Naive thymus-derived CD4-positive, alpha-beta T cell (primary cell): ENCODE results near the gene CACNA2D4. TPM values are rescaled to one million over a fixed set of nuclear protein-coding genes. Genes with fewer than 3 reads are reported as not detected.

ENCODE experiments used
- ATAC-seq: fragments of 150-1000 bp; cut with Tn5 transposase; 2 replicates; pipeline ENCODE4 v1.10.0; 2021; ENCODE audit warnings: mild to moderate bottlenecking, moderate library complexity
- CTCF ChIA-PET: fragments of 350-600 bp; sonication (Branson Sonifier 250); formaldehyde crosslinking; loops from one replicate; lab custom pipeline; 2021; ENCODE audit warnings: antibody characterized with exemption; lab: Charles Lee
- POLR2A ChIA-PET: fragments of 350-600 bp; sonication (Branson Sonifier 250); formaldehyde crosslinking; loops from one replicate; lab custom pipeline; 2021; ENCODE audit warnings: antibody characterized with exemption, inconsistent platforms; lab: Charles Lee
- DNase-seq, 9 donors: peaks; one replicate each; pipeline versions ENCODE4 v3.0.0 to v3.0.0-alpha.2; 2020 to 2022; ENCODE audit warnings: mixed read lengths in 1 of 9
- H3K27ac ChIP-seq: one replicate; pipeline ENCODE4 v1.7.0; 2013; ENCODE audit warnings: mild to moderate bottlenecking, low read depth, low read length, moderate library complexity
- H3K27me3 ChIP-seq, 2 donors: one replicate each; pipeline ENCODE4 v1.7.0; 2013; ENCODE audit warnings: low read length in 2 of 2, mild to moderate bottlenecking in 2 of 2, moderate library complexity in 2 of 2; ENCODE audit not compliant: control insufficient read depth in 2 of 2, insufficient read depth in 2 of 2
- H3K36me3 ChIP-seq, 3 experiments: 1 replicate in 2 of 3; 2 replicates in 1 of 3; pipeline ENCODE4 v1.7.0; 2013; ENCODE audit warnings: low read length in 3 of 3, mild to moderate bottlenecking in 3 of 3, moderate library complexity in 1 of 3; ENCODE audit not compliant: insufficient read depth in 3 of 3, control insufficient read depth in 2 of 3
- H3K4me1 ChIP-seq, 2 donors: one replicate each; pipeline ENCODE4 v1.7.0; 2013; ENCODE audit warnings: low read length in 2 of 2, mild to moderate bottlenecking in 2 of 2, moderate library complexity in 1 of 2; ENCODE audit not compliant: control insufficient read depth in 2 of 2, insufficient read depth in 2 of 2
- H3K4me3 ChIP-seq: 2 replicates; pipeline ENCODE4 v1.7.0; 2013; ENCODE audit warnings: mild to moderate bottlenecking, low read length
- H3K9me3 ChIP-seq, 3 experiments: 1 replicate in 2 of 3; 2 replicates in 1 of 3; pipeline ENCODE4 v1.7.0; 2013; ENCODE audit warnings: low read length in 3 of 3; ENCODE audit not compliant: control insufficient read depth in 2 of 3
- H3K27ac Mint-ChIP-seq, 9 donors: one replicate each; pipeline ENCODE4 v1.8.0; 2020 to 2022; ENCODE audit warnings: mixed read lengths in 9 of 9, mild to moderate bottlenecking in 8 of 9, moderate library complexity in 5 of 9, inconsistent platforms in 2 of 9
- H3K27me3 Mint-ChIP-seq, 5 donors: one replicate each; pipeline ENCODE4 v1.8.0; 2021 to 2022; ENCODE audit warnings: mixed read lengths in 5 of 5, mild to moderate bottlenecking in 1 of 5
- H3K36me3 Mint-ChIP-seq, 5 donors: one replicate each; pipeline ENCODE4 v1.8.0; 2020 to 2022; ENCODE audit warnings: mixed read lengths in 5 of 5, mild to moderate bottlenecking in 3 of 5, inconsistent platforms in 1 of 5
- H3K4me1 Mint-ChIP-seq, 7 donors: one replicate each; pipeline ENCODE4 v1.8.0; 2020 to 2022; ENCODE audit warnings: mixed read lengths in 7 of 7, mild to moderate bottlenecking in 3 of 7, inconsistent platforms in 1 of 7
- H3K4me3 Mint-ChIP-seq, 10 donors: one replicate each; pipeline ENCODE4 v1.8.0; 2020 to 2022; ENCODE audit warnings: mild to moderate bottlenecking in 10 of 10, mixed read lengths in 10 of 10, moderate library complexity in 6 of 10, inconsistent platforms in 2 of 10
- H3K9me3 Mint-ChIP-seq, 11 donors: one replicate each; pipeline ENCODE4 v1.8.0; 2020 to 2022; ENCODE audit warnings: mixed read lengths in 11 of 11, mild to moderate bottlenecking in 4 of 11, inconsistent platforms in 1 of 11, moderate library complexity in 1 of 11
- intact Hi-C, 2 donors: fragments of 100-400 bp; cut with micrococcal nuclease; formaldehyde crosslinking; loops; one replicate each; pipeline ENCODE4 v1.15.1; 2023
- polyA plus RNA-seq, 2 donors: library from polyadenylated mRNA; unstranded; fragments of 300-500 nt; fragmentation: Illumina TruSeq; gene quantifications; one replicate each; pipeline ENCODE4 v1.2.3, GENCODE V29; 2021
- total RNA-seq, 6 experiments: library from RNA in 5 of 6; stranded (reverse) in 5 of 6; gene quantifications; 1 replicate in 5 of 6; 2 replicates in 1 of 6; pipeline ENCODE4 v1.2.3 and lab custom pipeline; 2021 to 2026

The CACNA2D4 gene
- total and polyA plus RNA-seq, 7 experiments from 2014 or later = 4.9 to 23.4 (median 9.5) TPM

- no peak overlapping the region for H3K4me3 Mint-ChIP-seq
- POLR2A ChIA-PET = no interaction called here
- H3K36me3 Mint-ChIP-seq = no peaks in the 10 kb centered on the region
- Histone ChIP-seq H3K27ac (no peak overlapping the region), H3K27me3 (no peaks in the 10 kb centered on the region), H3K4me3 (no peak overlapping the region), H3K9me3 (no peaks in the 10 kb centered on the region), H3K36me3 (no peaks in the 10 kb centered on the region), H3K4me1 (no peaks in the 10 kb centered on the region)
- DNase-seq (no peak), ATAC-seq (no peak)
- no peaks in the 10 kb centered on the region for H3K4me1 Mint-ChIP-seq
- intact Hi-C loops = no loop called here
- CTCF ChIA-PET = no interaction called here
- H3K27me3 Mint-ChIP-seq = peaks cover 9 to 24% (median 21%) of the 10 kb centered on the region in 5 donors
- no peak overlapping the region for H3K27ac Mint-ChIP-seq
- no peaks in the 10 kb centered on the region for H3K9me3 Mint-ChIP-seq
These were observed 82.1 kb downstream of the CACNA2D4 start for GRCh38 chr12:1836241-1836803.

- Histone ChIP-seq H3K4me3 (no peak overlapping the region), H3K9me3 (no peaks in the 10 kb centered on the region), H3K36me3 (no peaks in the 10 kb centered on the region), H3K4me1 (no peaks in the 10 kb centered on the region), H3K27me3 (peaks cover 0 to 2% of the 10 kb centered on the region in 2 donors), H3K27ac (no peak overlapping the region)
- CTCF ChIA-PET = no interaction called here
- peaks cover 17 to 29% (median 24%) of the 10 kb centered on the region in 5 donors for H3K27me3 Mint-ChIP-seq
- ATAC-seq = no peak
- POLR2A ChIA-PET = no interaction called here
- no peak for DNase-seq
- H3K27ac Mint-ChIP-seq = no peak overlapping the region
- no peak overlapping the region for H3K4me3 Mint-ChIP-seq
- intact Hi-C loops = no loop called here
- H3K4me1 Mint-ChIP-seq = peaks cover 0 to 2% (median 0%) of the 10 kb centered on the region in 7 donors
- H3K36me3 Mint-ChIP-seq = no peaks in the 10 kb centered on the region
- no peaks in the 10 kb centered on the region for H3K9me3 Mint-ChIP-seq
These were observed 83.0 kb downstream of the CACNA2D4 start for GRCh38 chr12:1835211-1836131.

GRCh38 chr12:1834186-1834925, 84.1 kb downstream of the CACNA2D4 start:
- Histone ChIP-seq H3K36me3 (no peaks in the 10 kb centered on the region), H3K27me3 (peaks cover 0 to 5% of the 10 kb centered on the region in 2 donors), H3K27ac (no peak overlapping the region), H3K9me3 (no peaks in the 10 kb centered on the region), H3K4me1 (no peaks in the 10 kb centered on the region), H3K4me3 (no peak overlapping the region)
- ATAC-seq (no peak), DNase-seq (no peak)
- no peaks in the 10 kb centered on the region for H3K36me3 Mint-ChIP-seq
- H3K27me3 Mint-ChIP-seq = peaks cover 18 to 31% (median 24%) of the 10 kb centered on the region in 5 donors
- H3K4me3 Mint-ChIP-seq = no peak overlapping the region
- ChIA-PET CTCF (no interaction called here), POLR2A (no interaction called here)
- no peak overlapping the region for H3K27ac Mint-ChIP-seq
- peaks cover 0 to 2% (median 0%) of the 10 kb centered on the region in 7 donors for H3K4me1 Mint-ChIP-seq
- no peaks in the 10 kb centered on the region for H3K9me3 Mint-ChIP-seq
- intact Hi-C loops = no loop called here

GRCh38 chr12:1833596-1834028, 84.8 kb downstream of the CACNA2D4 start:
- Mint-ChIP-seq H3K4me3 (no peak overlapping the region), H3K27me3 (peaks cover 18 to 35% (median 28%) of the 10 kb centered on the region in 5 donors), H3K4me1 (peaks cover 0 to 2% (median 0%) of the 10 kb centered on the region in 7 donors), H3K36me3 (no peaks in the 10 kb centered on the region), H3K27ac (no peak overlapping the region), H3K9me3 (no peaks in the 10 kb centered on the region)
- ChIA-PET POLR2A (no interaction called here), CTCF (no interaction called here)
- no peaks in the 10 kb centered on the region for H3K9me3 ChIP-seq
- intact Hi-C loops = no loop called here
- no peak overlapping the region for H3K27ac ChIP-seq
- H3K4me1 ChIP-seq = no peaks in the 10 kb centered on the region
- ATAC-seq = no peak
- H3K27me3 ChIP-seq = peaks cover 0 to 5% of the 10 kb centered on the region in 2 donors
- H3K36me3 ChIP-seq = no peaks in the 10 kb centered on the region
- no peak for DNase-seq
- no peak overlapping the region for H3K4me3 ChIP-seq

GRCh38 chr12:1832801-1833595, 85.5 kb downstream of the CACNA2D4 start:
- Mint-ChIP-seq H3K9me3 (no peaks in the 10 kb centered on the region), H3K4me1 (peaks cover 0 to 3% (median 0%) of the 10 kb centered on the region in 7 donors), H3K4me3 (no peak overlapping the region), H3K27me3 (peaks cover 18 to 35% (median 28%) of the 10 kb centered on the region in 5 donors), H3K36me3 (no peaks in the 10 kb centered on the region), H3K27ac (no peak overlapping the region)
- CTCF ChIA-PET = no interaction called here
- H3K9me3 ChIP-seq = no peaks in the 10 kb centered on the region
- no peaks in the 10 kb centered on the region for H3K36me3 ChIP-seq
- DNase-seq = no peak
- H3K27ac ChIP-seq = no peak overlapping the region
- no peaks in the 10 kb centered on the region for H3K4me1 ChIP-seq
- intact Hi-C loops = no loop called here
- H3K27me3 ChIP-seq = peaks cover 0 to 5% of the 10 kb centered on the region in 2 donors
- ATAC-seq = no peak
- POLR2A ChIA-PET = no interaction called here
- H3K4me3 ChIP-seq = no peak overlapping the region
